Placental epithelial cell (primary cell): Measurements from ENCODE around the gene BRMS1L. TPM values are rescaled to one million over a fixed set of nuclear protein-coding genes. Genes with fewer than 3 reads are reported as not detected.

ENCODE experiments used
- total RNA-seq: library from RNA; depleted of rRNA; stranded (reverse); fragments of >200 nt; gene quantifications from 2 replicates; pipeline ENCODE4 v1.2.3, GENCODE V29; 2012

The BRMS1L gene, protein sequence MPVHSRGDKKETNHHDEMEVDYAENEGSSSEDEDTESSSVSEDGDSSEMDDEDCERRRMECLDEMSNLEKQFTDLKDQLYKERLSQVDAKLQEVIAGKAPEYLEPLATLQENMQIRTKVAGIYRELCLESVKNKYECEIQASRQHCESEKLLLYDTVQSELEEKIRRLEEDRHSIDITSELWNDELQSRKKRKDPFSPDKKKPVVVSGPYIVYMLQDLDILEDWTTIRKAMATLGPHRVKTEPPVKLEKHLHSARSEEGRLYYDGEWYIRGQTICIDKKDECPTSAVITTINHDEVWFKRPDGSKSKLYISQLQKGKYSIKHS
- 4.7 and 5.1 TPM in 2 replicates for total RNA-seq

DNA sequence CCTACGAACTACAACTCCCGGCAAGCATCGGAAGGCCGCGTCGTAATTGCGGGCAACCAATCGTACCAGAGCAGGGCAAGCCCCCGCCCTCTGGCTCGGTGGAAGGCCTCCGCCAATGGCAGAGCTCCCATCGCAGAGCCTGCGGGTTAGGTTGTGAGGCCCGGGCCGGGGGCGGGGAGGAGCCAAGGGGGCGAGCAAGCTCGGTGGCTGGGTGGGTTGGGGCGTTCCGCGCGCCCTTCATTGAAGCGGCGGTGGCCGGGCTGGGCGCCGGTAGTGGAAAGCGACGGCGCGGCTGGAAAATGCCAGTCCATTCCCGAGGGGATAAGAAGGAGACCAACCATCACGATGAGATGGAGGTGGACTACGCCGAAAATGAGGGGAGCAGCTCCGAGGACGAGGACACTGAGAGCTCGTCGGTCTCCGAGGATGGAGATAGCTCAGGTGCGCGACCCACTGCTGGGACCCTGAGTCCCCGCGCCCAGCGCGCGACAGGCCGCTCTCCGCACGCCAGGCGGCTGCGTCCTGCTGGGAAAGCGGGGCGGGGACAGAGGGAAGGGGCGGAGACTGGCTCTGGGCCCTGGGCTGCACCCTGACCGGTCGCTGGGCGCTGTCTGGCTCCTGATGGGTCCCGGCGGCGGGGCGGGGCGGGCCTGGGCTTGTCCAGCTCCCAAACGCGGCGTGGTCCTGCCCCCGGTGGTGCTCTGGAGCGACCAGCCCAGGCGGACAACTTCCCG lies at the start of gene BRMS1L:
Gene BRMS1L (plus strand): TSS at position 121 of the 734 bp plus-strand sequence. CDS start 179 bp downstream, at position 300.

GRCh38 chr14:35808638-35809563 lies 17.2 kb upstream of the BRMS1L start, which contains the start of gene RALGAPA1:
Gene RALGAPA1 (minus strand): TSS chr14:35809295. CDS start chr14:35808835, 460 bp downstream.

Other genes with a start within 250 kb of the BRMS1L start
- 23.6 and 45.9 TPM in 2 replicates for gene RALGAPA1, start 17.0 kb upstream of the BRMS1L start, total RNA-seq